ENCODE data around the gene LARP6.
"Not testable (repeated sequence)": the region's sequence is repeated elsewhere in the genome, so short reads cannot be mapped to it uniquely, and the experiment has no call there.

The LARP6 gene

GRCh38 chr15:70879401-70879800 is 25.4 kb upstream of the LARP6 start:
- TF ChIP-seq CTCF (IDR thresholded peaks at IDR 0.05) (no peak), ZFX (IDR thresholded peaks at IDR 0.05; ENCODE audit: borderline replicate concordance) (no peak)
- no peak overlapping the region for H3K27ac ChIP-seq

- no peak overlapping the region for H3K27ac ChIP-seq
- no peak for TF ChIP-seq CTCF (IDR thresholded peaks at IDR 0.05)
- no peak for TF ChIP-seq ZFX (IDR thresholded peaks at IDR 0.05; ENCODE audit: borderline replicate concordance)
Measured at GRCh38 chr15:70876683-70877082, 22.7 kb upstream of the LARP6 start.

GRCh38 chr15:70876011-70876410 is 22.1 kb upstream of the LARP6 start:
- no peak overlapping the region for H3K27ac ChIP-seq
- no peak for TF ChIP-seq ZFX (IDR thresholded peaks at IDR 0.05; ENCODE audit: borderline replicate concordance)

GRCh38 chr15:70875001-70875782 is 21.2 kb upstream of the LARP6 start:
- TF ChIP-seq CTCF (IDR thresholded peaks at IDR 0.05) (peak; percentile 63), ZFX (IDR thresholded peaks at IDR 0.05; ENCODE audit: borderline replicate concordance) (no peak)
- no peak overlapping the region for H3K27ac ChIP-seq

GRCh38 chr15:70873232-70874054 is 19.5 kb upstream of the LARP6 start:
- no peak overlapping the region for H3K27ac ChIP-seq
- TF ChIP-seq CTCF (IDR thresholded peaks at IDR 0.05), result no peak
- TF ChIP-seq ZFX (IDR thresholded peaks at IDR 0.05; ENCODE audit: borderline replicate concordance), result no peak

GRCh38 chr15:70871490-70871889 is 17.5 kb upstream of the LARP6 start:
- H3K27ac ChIP-seq, result not testable (repeated sequence)

- no peak overlapping the region for H3K27ac ChIP-seq
- TF ChIP-seq ZFX (IDR thresholded peaks at IDR 0.05; ENCODE audit: borderline replicate concordance) (no peak), CTCF (IDR thresholded peaks at IDR 0.05) (no peak)
Measured at GRCh38 chr15:70870051-70870450, 16.1 kb upstream of the LARP6 start.

- TF ChIP-seq ZFX (IDR thresholded peaks at IDR 0.05; ENCODE audit: borderline replicate concordance) (no peak), CTCF (IDR thresholded peaks at IDR 0.05) (no peak)
- no peak overlapping the region for H3K27ac ChIP-seq
Measured at GRCh38 chr15:70869346-70869745, 15.4 kb upstream of the LARP6 start.

Data from 22Rv1 (cell line).